HepG2 (cell line): ENCODE results near the gene DST. TPM values are rescaled to one million over a fixed set of nuclear protein-coding genes. Genes with fewer than 3 reads are reported as not detected.

ENCODE experiments used
- ATAC-seq: fragments of 200-7000 bp; cut with Tn5 transposase; 3 replicates; pipeline ENCODE4 v1.9.1; 2020; ENCODE audit warnings: mild to moderate bottlenecking, moderate library complexity
- BruUV-seq: library from RNA; stranded (reverse); fragments of 400-500 nt; replicated peaks from 2 replicates; lab custom pipeline; 2021; lab: Mats Ljungman, UMichigan
- CTCF ChIA-PET: fragments of 300-600 bp; formaldehyde crosslinking; extraction: SDS; loops from one replicate; lab custom pipeline; 2021; ENCODE audit warnings: low total read pairs, inconsistent platforms, low intra/inter-chr PET ratio; lab: Yijun Ruan, JAX
- POLR2A ChIA-PET: fragments of 350-600 bp; sonication (Branson Sonifier 250); formaldehyde crosslinking; loops from one replicate; lab custom pipeline; 2020; ENCODE audit warnings: antibody characterized with exemption, inconsistent platforms; lab: Yijun Ruan, JAX
- DNase-seq: peaks from one replicate; pipeline ENCODE4 v3.0.0-alpha.2; 2015; ENCODE audit warnings: low spot score
- FAIRE-seq: peaks from 3 replicates; lab custom pipeline; 2011; peaks lifted over from hg19 to GRCh38; lab: Jason Lieb, UNC
- H2AFZ ChIP-seq: one replicate; pipeline ENCODE4 v1.6.1; 2011; ENCODE audit warnings: low read length, inconsistent platforms
- H3K27ac ChIP-seq: fragments of 300-600 bp; 3 replicates; pipeline ENCODE4 v1.8.0; 2011; ENCODE audit warnings: mixed run types, mild to moderate bottlenecking, mixed read lengths, low read length, inconsistent platforms; ENCODE audit not compliant: insufficient read depth; ENCODE audit errors: extremely low read length
- H3K27me3 ChIP-seq, 2 experiments: fragments of 200-600 bp in 1 of 2; 2 replicates in 1 of 2; 3 replicates in 1 of 2; pipeline versions ENCODE4 v1.6.0 to v1.8.0; 2011; ENCODE audit warnings: low read length in 2 of 2, mild to moderate bottlenecking in 2 of 2, moderate library complexity in 2 of 2, inconsistent platforms in 1 of 2; ENCODE audit not compliant: insufficient read depth in 2 of 2, control insufficient read depth in 1 of 2
- H3K36me3 ChIP-seq, 2 experiments: fragments of 200-600 bp in 1 of 2; replicated peaks in 1 of 2; 2 replicates in 1 of 2; 3 replicates in 1 of 2; pipeline versions ENCODE4 v1.5.1 to v1.8.0; 2011; ENCODE audit warnings: low read length in 2 of 2, inconsistent platforms in 1 of 2; ENCODE audit not compliant: insufficient read depth in 2 of 2, control insufficient read depth in 1 of 2
- H3K4me1 ChIP-seq: 2 replicates; pipeline ENCODE4 v1.5.1; 2012; ENCODE audit warnings: low read length, inconsistent platforms; ENCODE audit not compliant: insufficient read depth
- H3K4me2 ChIP-seq: 2 replicates; pipeline ENCODE4 v1.6.0; 2011; ENCODE audit warnings: low read depth, low read length, inconsistent platforms
- H3K4me3 ChIP-seq, 3 experiments: fragments of 200-600 bp in 1 of 3; sonication (generic), shearing (Covaris generic) in 1 of 3; replicated peaks in 1 of 3; 2 replicates each; pipeline ENCODE4 v1.5.1; 2011 to 2016; ENCODE audit warnings: low read length in 3 of 3, inconsistent platforms in 2 of 3, low read depth in 2 of 3, mild to moderate bottlenecking in 2 of 3, control low read depth in 1 of 3, mixed read lengths in 1 of 3; ENCODE audit not compliant: insufficient read depth in 1 of 3
- H3K79me2 ChIP-seq: one replicate; pipeline ENCODE4 v1.6.1; 2011; ENCODE audit warnings: low read length, inconsistent platforms; ENCODE audit not compliant: insufficient read depth
- H3K9ac ChIP-seq: 2 replicates; pipeline ENCODE4 v1.6.0; 2011; ENCODE audit warnings: mild to moderate bottlenecking, low read depth, low read length, inconsistent platforms; ENCODE audit not compliant: insufficient read depth
- H3K9me3 ChIP-seq: 2 replicates; pipeline ENCODE4 v1.5.1; 2012; ENCODE audit warnings: mild to moderate bottlenecking, low read length
- H4K20me1 ChIP-seq: 2 replicates; pipeline ENCODE4 v1.6.0; 2011; ENCODE audit warnings: inconsistent platforms, mild to moderate bottlenecking, low read length, moderate library complexity; ENCODE audit not compliant: insufficient read depth
- ARNT2 ChIP-seq: sonication (generic); formaldehyde crosslinking; IDR thresholded peaks from 2 replicates; pipeline ENCODE4 v1.8.0; 2022; ENCODE audit warnings: mild to moderate bottlenecking, low read depth, missing genetic modification reagents, moderate library complexity
- ATF7 ChIP-seq, 2 experiments: fragments of 450-650 bp in 1 of 2; sonication (generic) in 1 of 2; formaldehyde crosslinking in 1 of 2; IDR thresholded peaks; 2 replicates each; pipeline versions ENCODE4 v1.4.0 to v1.6.1; 2016 to 2020; ENCODE audit warnings: antibody characterized with exemption in 1 of 2, mild to moderate bottlenecking in 1 of 2, missing genetic modification reagents in 1 of 2
- FOSL1 ChIP-seq: sonication (generic); formaldehyde crosslinking; IDR thresholded peaks from 2 replicates; pipeline ENCODE4 v1.9.0; 2021; ENCODE audit warnings: missing genetic modification reagents, borderline replicate concordance
- MAFF ChIP-seq: IDR thresholded peaks from 2 replicates; pipeline ENCODE4 v1.6.1; 2011; ENCODE audit warnings: low read depth, low read length, improper control_type of control experiment
- MAFK ChIP-seq, 2 experiments: IDR thresholded peaks in 1 of 2; conservative IDR thresholded peaks in 1 of 2; 2 replicates each; pipeline ENCODE4 v1.6.1; 2011; ENCODE audit warnings: improper control_type of control experiment in 2 of 2, low read length in 2 of 2
- NBN ChIP-seq: fragments of 450-650 bp; conservative IDR thresholded peaks from 2 replicates; pipeline ENCODE4 v1.6.1; 2017
- NFE2L1 ChIP-seq: sonication (generic); formaldehyde crosslinking; IDR thresholded peaks from 2 replicates; pipeline ENCODE4 v1.4.0; 2020; ENCODE audit warnings: missing genetic modification reagents, mild to moderate bottlenecking, borderline replicate concordance
- POLR2AphosphoS2 ChIP-seq: IDR thresholded peaks from 2 replicates; pipeline ENCODE4 v1.6.1; 2011; ENCODE audit warnings: low read depth, low read length, improper control_type of control experiment
- THYN1 ChIP-seq: sonication (generic); formaldehyde crosslinking; IDR thresholded peaks from 2 replicates; pipeline ENCODE4 v1.8.1; 2023; ENCODE audit warnings: low read depth, mild to moderate bottlenecking, moderate library complexity, missing genetic modification reagents, borderline replicate concordance
- ZNF567 ChIP-seq: sonication (generic); formaldehyde crosslinking; IDR thresholded peaks from 2 replicates; pipeline ENCODE4 v1.8.1; 2023; ENCODE audit warnings: mild to moderate bottlenecking, missing genetic modification reagents, borderline replicate concordance
- ZNF792 ChIP-seq: IDR thresholded peaks from 2 replicates; pipeline ENCODE4 v1.6.1; 2016
- WGBS: methylation state at CpG from one replicate; pipeline ENCODE4 v1.1.6; 2017; ENCODE audit warnings: low lambda C conversion rate; 5-methylcytosine and 5-hydroxymethylcytosine counted together
- in situ Hi-C: cut with HindIII; loops from 2 replicates; pipeline ENCODE4 v1.10.0; 2017; ENCODE audit warnings: low pct_unique_long_range_greater_than_20kb; ENCODE audit not compliant: extremely low pct_ligation_motif_present
- intact Hi-C: fragments of 100-400 bp; cut with micrococcal nuclease; formaldehyde crosslinking; loops from one replicate; pipeline ENCODE4 v1.10.0; 2022; ENCODE audit not compliant: unreplicated experiment
- polyA plus RNA-seq, 8 experiments: library from polyadenylated mRNA; depleted of rRNA in 3 of 8; stranded (reverse) in 7 of 8; unstranded in 1 of 8; fragments of >200 nt; fragmentation: Illumina TruSeq in 4 of 8; extraction: Trizol in 4 of 8; gene quantifications; 2 replicates each; pipeline versions ENCODE4 v1.2.1 to v1.2.3, GENCODE V29; 2011 to 2016; ENCODE audit warnings: low read depth in 4 of 8, missing spikeins in 1 of 8, mixed read lengths in 1 of 8; ENCODE audit not compliant: insufficient read depth in 1 of 8
- total RNA-seq, 5 experiments: library from RNA; depleted of rRNA; stranded (reverse); fragments of >200 nt; fragmentation: Illumina TruSeq; extraction: Trizol; gene quantifications; 2 replicates each; pipeline ENCODE4 v1.2.3, GENCODE V29; 2016; ENCODE audit warnings: low read depth in 1 of 5
- TF ChIP-seq, protein P1 (sequence below): sonication (generic); formaldehyde crosslinking; IDR thresholded peaks from 2 replicates; pipeline ENCODE4 v1.9.0; 2021; ENCODE audit warnings: missing genetic modification reagents, mild to moderate bottlenecking, borderline replicate concordance
- TF ChIP-seq, protein P2 (sequence below): sonication (generic); formaldehyde crosslinking; conservative IDR thresholded peaks from 2 replicates; pipeline ENCODE4 v1.8.0; 2022; ENCODE audit warnings: missing genetic modification reagents

Gene DST
- total and polyA plus RNA-seq, 2 of the 13 experiments (the other 11 are each of a cell fraction or from before 2014, with no cell fraction given), result 64.4 to 89.0 TPM

DNA sequence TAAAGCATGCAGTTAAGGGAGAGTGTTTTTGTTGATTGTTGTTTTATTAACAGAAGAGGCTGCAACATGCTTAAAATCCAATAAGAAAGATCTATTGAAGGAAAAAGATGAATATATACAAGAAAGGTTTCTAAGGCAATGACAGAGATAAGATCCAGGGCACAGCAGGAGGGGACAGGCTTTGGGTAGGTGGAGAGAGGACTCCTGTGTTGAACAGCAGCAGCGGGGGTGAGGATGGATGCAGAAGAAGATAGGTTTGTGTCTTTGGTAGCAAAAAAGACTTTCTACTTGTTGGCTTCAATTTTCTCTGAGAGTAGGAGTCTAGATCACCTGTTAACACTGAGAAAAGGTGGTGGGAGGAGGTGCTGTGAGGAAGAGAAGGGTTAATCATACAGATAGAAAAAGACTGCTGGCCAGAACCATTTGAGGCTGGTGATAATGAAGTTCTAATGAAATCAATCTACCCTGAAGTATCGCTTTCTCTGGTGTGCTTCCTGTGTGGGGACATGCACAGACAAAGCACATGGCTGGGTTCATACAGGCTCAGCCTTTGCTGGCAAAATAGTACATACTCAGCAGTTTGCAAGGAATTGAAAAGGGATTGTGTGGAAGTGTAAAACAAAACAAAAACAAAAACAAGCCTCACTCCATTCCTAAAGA is 17.2 kb upstream of the DST start:
- Histone ChIP-seq H4K20me1 (no peaks in the 10 kb centered on the region), H3K4me2 (no peak overlapping the region), H3K4me1 (peaks cover 29% of the 10 kb centered on the region), H3K9ac (no peak overlapping the region), H3K27ac (no peak overlapping the region), H3K79me2 (no peaks in the 10 kb centered on the region), H3K9me3 (no peaks in the 10 kb centered on the region), H3K27me3 (no peaks in the 10 kb centered on the region), H2AFZ (no peak overlapping the region), H3K36me3 (no peaks in the 10 kb centered on the region; a peak in 1 of 5 replicates), H3K4me3 (no peak overlapping the region)
- BruUV-seq, result no TSS peak
- TF ChIP-seq MAFK (conservative IDR thresholded peaks at IDR 0.05 in 1 of 2, IDR thresholded peaks at IDR 0.05 in 1 of 2; ENCODE audit: low read length in 2 of 2), result peak; percentile 75 to 88
- TF ChIP-seq NBN, result no peak
- peak; percentile 80 for TF ChIP-seq MAFF
- WGBS, result 99% methylated on average over 2 of the region's 2 CpGs
- DNase-seq (no peak), ATAC-seq (no peak), FAIRE-seq (no peak)
- intact Hi-C loops, result no loop called here
- CTCF ChIA-PET, result no interaction called here
- POLR2A ChIA-PET, result no interaction called here
- in situ Hi-C loops, result no loop called here

DNA sequence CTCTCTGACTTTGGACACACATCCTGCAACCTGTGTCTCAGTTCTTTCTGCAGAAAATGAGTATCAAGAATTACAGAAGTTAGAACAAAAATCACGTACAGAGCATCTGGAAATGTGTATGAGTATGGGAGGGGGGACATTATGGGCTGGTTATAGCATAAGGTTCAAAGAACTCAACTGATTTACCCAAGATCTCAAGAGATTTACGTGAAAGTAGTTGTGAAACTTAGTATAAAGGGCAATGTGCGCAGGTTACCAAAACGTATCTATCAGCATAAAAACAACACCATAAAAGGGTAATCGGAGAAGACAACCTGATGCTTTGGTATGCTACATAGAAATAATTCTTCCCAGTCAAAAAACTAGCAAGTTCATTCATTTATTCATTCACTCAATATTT is 15.6 kb upstream of the DST start:
- Histone ChIP-seq H3K27me3 (no peaks in the 10 kb centered on the region), H3K9me3 (no peaks in the 10 kb centered on the region), H3K36me3 (no peaks in the 10 kb centered on the region; a peak in 1 of 5 replicates), H3K79me2 (no peaks in the 10 kb centered on the region), H4K20me1 (no peaks in the 10 kb centered on the region), H3K4me3 (no peak overlapping the region), H3K27ac (no peak overlapping the region), H3K4me2 (no peak overlapping the region), H3K4me1 (peaks cover 24% of the 10 kb centered on the region), H2AFZ (no peak overlapping the region), H3K9ac (no peak overlapping the region)
- BruUV-seq, result no TSS peak
- in situ Hi-C loops, result no loop called here
- intact Hi-C loops, result no loop called here
- FAIRE-seq (no peak), ATAC-seq (no peak), DNase-seq (no peak)
- 93% methylated on average over 5 of the region's 5 CpGs for WGBS
- POLR2A ChIA-PET, result no interaction called here
- CTCF ChIA-PET, result no interaction called here
- no peak for TF ChIP-seq NFE2L1 (CRISPR knock-in tag)
- TF ChIP-seq ARNT2, result no peak
- TF ChIP-seq POLR2AphosphoS2, result no peak
- no peak for TF ChIP-seq FOSL1 (CRISPR knock-in tag)
- TF ChIP-seq THYN1, result no peak
- TF ChIP-seq, protein P1, sequence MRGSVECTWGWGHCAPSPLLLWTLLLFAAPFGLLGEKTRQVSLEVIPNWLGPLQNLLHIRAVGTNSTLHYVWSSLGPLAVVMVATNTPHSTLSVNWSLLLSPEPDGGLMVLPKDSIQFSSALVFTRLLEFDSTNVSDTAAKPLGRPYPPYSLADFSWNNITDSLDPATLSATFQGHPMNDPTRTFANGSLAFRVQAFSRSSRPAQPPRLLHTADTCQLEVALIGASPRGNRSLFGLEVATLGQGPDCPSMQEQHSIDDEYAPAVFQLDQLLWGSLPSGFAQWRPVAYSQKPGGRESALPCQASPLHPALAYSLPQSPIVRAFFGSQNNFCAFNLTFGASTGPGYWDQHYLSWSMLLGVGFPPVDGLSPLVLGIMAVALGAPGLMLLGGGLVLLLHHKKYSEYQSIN (CRISPR knock-in tag), result no peak
- TF ChIP-seq, protein P2, sequence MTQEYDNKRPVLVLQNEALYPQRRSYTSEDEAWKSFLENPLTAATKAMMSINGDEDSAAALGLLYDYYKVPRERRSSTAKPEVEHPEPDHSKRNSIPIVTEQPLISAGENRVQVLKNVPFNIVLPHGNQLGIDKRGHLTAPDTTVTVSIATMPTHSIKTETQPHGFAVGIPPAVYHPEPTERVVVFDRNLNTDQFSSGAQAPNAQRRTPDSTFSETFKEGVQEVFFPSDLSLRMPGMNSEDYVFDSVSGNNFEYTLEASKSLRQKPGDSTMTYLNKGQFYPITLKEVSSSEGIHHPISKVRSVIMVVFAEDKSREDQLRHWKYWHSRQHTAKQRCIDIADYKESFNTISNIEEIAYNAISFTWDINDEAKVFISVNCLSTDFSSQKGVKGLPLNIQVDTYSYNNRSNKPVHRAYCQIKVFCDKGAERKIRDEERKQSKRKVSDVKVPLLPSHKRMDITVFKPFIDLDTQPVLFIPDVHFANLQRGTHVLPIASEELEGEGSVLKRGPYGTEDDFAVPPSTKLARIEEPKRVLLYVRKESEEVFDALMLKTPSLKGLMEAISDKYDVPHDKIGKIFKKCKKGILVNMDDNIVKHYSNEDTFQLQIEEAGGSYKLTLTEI (CRISPR knock-in tag), result no peak
- no peak for TF ChIP-seq ZNF792
- TF ChIP-seq ATF7 (IDR thresholded peaks at IDR 0.05), result no peak
- no peak for TF ChIP-seq ATF7 (CRISPR knock-in tag; IDR thresholded peaks at IDR 0.05)
- TF ChIP-seq ZNF567, result no peak
